ENCODE results near the gene IKZF5. TPM values are rescaled to one million over a fixed set of nuclear protein-coding genes. Genes with fewer than 3 reads are reported as not detected.

IKZF5 gene
- total and polyA plus RNA-seq, 9 of the 15 experiments (the other 6 are each of a cell fraction or from before 2014, with no cell fraction given), result 3.8 to 19.6 (median 12.4) TPM

- peak; percentile 40; the same call in 1 of the 2 replicates for TF ChIP-seq JUND (IDR thresholded peaks at IDR 0.05; ENCODE audit: borderline replicate concordance, low read depth, low read length)
- TF ChIP-seq JUND (tag; IDR thresholded peaks at IDR 0.05; ENCODE audit: borderline replicate concordance, low read depth, low read length), result no peak; the same call in 2 of the 3 replicates
- TF ChIP-seq CREB3L1 (IDR thresholded peaks at IDR 0.05; ENCODE audit: borderline replicate concordance, low read depth), result peak; percentile 37; the same call in 1 of the 2 replicates
- TF ChIP-seq ZBTB40 (IDR thresholded peaks at IDR 0.05), result no peak
- no peak for TF ChIP-seq ZBTB40 (CRISPR knock-in tag; IDR thresholded peaks at IDR 0.05)
- no peak for TF ChIP-seq EZH2 (IDR thresholded peaks at IDR 0.05; ENCODE audit: borderline replicate concordance, low read depth, low read length)
- no peak for TF ChIP-seq ZNF174 (CRISPR knock-in tag; IDR thresholded peaks at IDR 0.05)
- TF ChIP-seq YY1 (IDR thresholded peaks at IDR 0.05; ENCODE audit: borderline replicate concordance in 1 of 3, control insufficient read depth in 1 of 3, extremely low read depth in 1 of 3, insufficient read depth in 3 of 3, insufficient read length in 1 of 3, insufficient replicate concordance in 2 of 3, low read depth in 1 of 3, low read length in 2 of 3), result peak; percentile 82 to 97 (median 96)
- no peak for TF ChIP-seq ILK (tag; IDR thresholded peaks at IDR 0.05; ENCODE audit: borderline replicate concordance, low read depth)
- peak; percentile 77 for TF ChIP-seq HCFC1 (IDR thresholded peaks at IDR 0.05; ENCODE audit: low read depth, low read length)
- TF ChIP-seq CCNT2 (IDR thresholded peaks at IDR 0.05; ENCODE audit: borderline replicate concordance, extremely low read depth, insufficient read length, low read depth, low read length), result peak; percentile 23
- TF ChIP-seq POLR2H (tag; IDR thresholded peaks at IDR 0.05; ENCODE audit: low read depth), result 0 out of 2 replicates have a peak, but pooled peaks have one; percentile 14
- peak; percentile 87 for TF ChIP-seq SP1 (CRISPR knock-in tag; IDR thresholded peaks at IDR 0.05)
- TF ChIP-seq ATF1 (CRISPR knock-in tag; IDR thresholded peaks at IDR 0.05), result no peak
- peak; percentile 81 for TF ChIP-seq ATF1 (tag; IDR thresholded peaks at IDR 0.05)
- TF ChIP-seq RUNX1 (IDR thresholded peaks at IDR 0.05; ENCODE audit: low read depth), result no peak
- peak; percentile 14; the same call in 1 of the 2 replicates for TF ChIP-seq ARID1B (IDR thresholded peaks at IDR 0.05)
These were observed at the start of gene IKZF5, which contains the start of gene ACADSB (continued) for GRCh38 chr10:123008355-123009104.

Measured in K562 (cell line).